Measurements from ENCODE around the gene ZDHHC17.

DNA sequence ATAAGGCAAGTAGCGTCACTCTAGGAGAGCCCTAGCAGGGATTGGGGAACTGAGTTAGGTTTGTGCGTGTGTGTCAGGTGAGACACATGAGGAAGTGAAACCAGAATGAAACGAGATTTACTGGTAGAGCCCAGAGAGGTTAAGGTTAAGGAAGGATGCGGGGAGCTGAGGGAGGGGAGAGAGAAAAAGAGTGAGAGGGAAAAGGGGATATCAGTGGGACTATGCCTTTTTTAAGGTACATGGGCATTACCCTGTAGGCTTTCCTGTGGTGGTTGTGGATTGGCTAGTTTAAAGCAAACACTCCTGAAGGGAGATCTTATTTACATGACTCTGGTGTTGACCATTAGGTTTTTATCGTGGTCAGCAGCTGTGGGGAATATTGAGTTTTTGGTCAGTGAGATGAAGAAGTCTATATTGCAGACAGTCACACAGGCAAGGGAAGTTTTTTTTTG, 13.9 kb downstream of the ZDHHC17 start:
- TF ChIP-seq EZH2 (IDR thresholded peaks at IDR 0.05; ENCODE audit: insufficient read depth, poor library complexity, severe bottlenecking) (no peak), EZH2phosphoT487 (IDR thresholded peaks at IDR 0.05; ENCODE audit: insufficient read depth, low read depth) (no peak)
